Right lobe of liver (tissue), 4 donors: ENCODE results near the gene MACROD2.

Source experiments
- CTCF ChIP-seq, 4 donors: fragments of 200-600 bp in 3 of 4; fragments of 450-650 bp in 1 of 4; IDR thresholded peaks; one replicate each; pipeline versions ENCODE4 v1.5.1 to v1.8.0; 2016 to 2022; ENCODE audit warnings: antibody characterized with exemption in 4 of 4, mild to moderate bottlenecking in 2 of 4
- POLR2A ChIP-seq: fragments of 450-650 bp; IDR thresholded peaks from one replicate; pipeline ENCODE4 v1.6.1; 2017; ENCODE audit warnings: antibody characterized with exemption, mild to moderate bottlenecking
- donor health status: DM: no; HTN: no; CAD: no.
- donor health status: DM: no; HTN: no; CAD: no.
- donor health status: DM: no; HTN: yes; CAD: no.

GRCh38 chr20:15445056-15445840 is 1449.9 kb downstream of the MACROD2 start:
- TF ChIP-seq CTCF (IDR thresholded peaks at IDR 0.05), result no peak
- TF ChIP-seq POLR2A, result no peak
